ENCODE measurements around the gene TF.

- TF ChIP-seq SUZ12 (IDR thresholded peaks at IDR 0.05; ENCODE audit: extremely low read depth, insufficient read depth, insufficient read length) (no peak), ZNF274 (IDR thresholded peaks at IDR 0.05; ENCODE audit: low read depth, low read length) (no peak)
These were observed 42.3 kb upstream of the TF start for GRCh38 chr3:133703915-133704314.
